SK-N-MC (cell line): Measurements from ENCODE around the gene CLK2.

Experiments used
- EZH2 ChIP-seq: fragments of 200-600 bp; sonication (generic); IDR thresholded peaks from one replicate; pipeline ENCODE4 v1.6.1; 2017; ENCODE audit warnings: antibody characterized with exemption
- POLR2AphosphoS5 ChIP-seq: IDR thresholded peaks from 2 replicates; pipeline ENCODE4 v1.6.1; 2012; ENCODE audit warnings: mild to moderate bottlenecking, low read depth, low read length, borderline replicate concordance

- TF ChIP-seq POLR2AphosphoS5 (peak; percentile 90), EZH2 (no peak)
Measured at GRCh38 chr1:155308493-155309422, 35.5 kb upstream of the CLK2 start, which contains the start of gene FDPS.
